IPS DF 6.9 (cell line): ENCODE data around the gene KCNQ1.

ENCODE experiments used
- DNase-seq: peaks from one replicate; pipeline ENCODE4 v3.0.0-alpha.2; 2013; ENCODE audit warnings: low read depth, low spot score
- H3K27ac ChIP-seq: one replicate; pipeline ENCODE4 v1.5.1; 2013; ENCODE audit warnings: low read length, control low read depth
- H3K27me3 ChIP-seq: 2 replicates; pipeline ENCODE4 v1.6.1; 2013; ENCODE audit warnings: mild to moderate bottlenecking, low read length; ENCODE audit not compliant: control insufficient read depth, insufficient read depth
- H3K36me3 ChIP-seq: 2 replicates; pipeline ENCODE4 v1.6.1; 2013; ENCODE audit warnings: low read length; ENCODE audit not compliant: control insufficient read depth, insufficient read depth
- H3K4me1 ChIP-seq: 2 replicates; pipeline ENCODE4 v1.6.1; 2013; ENCODE audit warnings: low read length; ENCODE audit not compliant: control insufficient read depth, insufficient read depth
- H3K4me3 ChIP-seq: 2 replicates; pipeline ENCODE4 v1.5.1; 2013; ENCODE audit warnings: mild to moderate bottlenecking, low read length
- H3K9me3 ChIP-seq: 2 replicates; pipeline ENCODE4 v1.6.1; 2013; ENCODE audit warnings: low read length, inconsistent platforms; ENCODE audit not compliant: control insufficient read depth, insufficient read depth
- WGBS: extraction: QIAGEN DNeasy Blood & Tissue Kit; methylation state at CpG from one replicate; pipeline ENCODE4 v1.1.7; 2013; ENCODE audit warnings: mixed read lengths, missing lambda C conversion rate; ENCODE audit not compliant: insufficient read length, insufficient coverage; 5-methylcytosine and 5-hydroxymethylcytosine counted together

The KCNQ1 gene

GRCh38 chr11:2728128-2728662, 283.4 kb downstream of the KCNQ1 start:
- no peak for DNase-seq
- Histone ChIP-seq H3K27ac (no peak overlapping the region), H3K27me3 (peaks cover 6% of the 10 kb centered on the region), H3K4me1 (no peaks in the 10 kb centered on the region), H3K36me3 (no peaks in the 10 kb centered on the region), H3K4me3 (no peak overlapping the region), H3K9me3 (no peaks in the 10 kb centered on the region; the same call in 1 of the 2 replicates)
- WGBS, result no CpG with 5 or more reads among the region's 17 CpGs

- DNase-seq, result no peak
- no peaks in the 10 kb centered on the region; the same call in 1 of the 2 replicates for H3K9me3 ChIP-seq
- no CpG with 5 or more reads among the region's 18 CpGs for WGBS
Observed at GRCh38 chr11:2728663-2729332, 284.0 kb downstream of the KCNQ1 start.

GRCh38 chr11:2729841-2730240, 285.0 kb downstream of the KCNQ1 start:
- no peaks in the 10 kb centered on the region for H3K36me3 ChIP-seq
- no peak overlapping the region for H3K27ac ChIP-seq
- H3K9me3 ChIP-seq, result no peaks in the 10 kb centered on the region; the same call in 1 of the 2 replicates
- H3K27me3 ChIP-seq, result peaks cover 4% of the 10 kb centered on the region; the same call in 1 of the 2 replicates
- DNase-seq, result no peak
- H3K4me3 ChIP-seq, result no peak overlapping the region
- no peaks in the 10 kb centered on the region for H3K4me1 ChIP-seq
- WGBS, result no CpG with 5 or more reads among the region's 9 CpGs

More at GRCh38 chr11:2728663-2729332, 284.0 kb downstream of the KCNQ1 start:
- H3K27ac ChIP-seq, result no peak overlapping the region
- peaks cover 4% of the 10 kb centered on the region; the same call in 1 of the 2 replicates for H3K27me3 ChIP-seq
- H3K4me1 ChIP-seq, result no peaks in the 10 kb centered on the region
- H3K4me3 ChIP-seq, result no peak overlapping the region
- no peaks in the 10 kb centered on the region for H3K36me3 ChIP-seq

- Histone ChIP-seq H3K4me3 (no peak overlapping the region), H3K4me1 (no peaks in the 10 kb centered on the region), H3K27ac (no peak overlapping the region), H3K27me3 (peaks cover 4% of the 10 kb centered on the region; the same call in 1 of the 2 replicates), H3K36me3 (no peaks in the 10 kb centered on the region), H3K9me3 (no peaks in the 10 kb centered on the region; the same call in 1 of the 2 replicates)
- no peak for DNase-seq
- no CpG with 5 or more reads among the region's 16 CpGs for WGBS
Observed at GRCh38 chr11:2730272-2731129, 285.7 kb downstream of the KCNQ1 start.

- Histone ChIP-seq H3K27ac (no peak overlapping the region), H3K9me3 (no peaks in the 10 kb centered on the region; the same call in 1 of the 2 replicates), H3K36me3 (no peaks in the 10 kb centered on the region), H3K4me1 (no peaks in the 10 kb centered on the region), H3K27me3 (peaks cover 2% of the 10 kb centered on the region; the same call in 1 of the 2 replicates), H3K4me3 (no peak overlapping the region)
- DNase-seq, result no peak
- no CpG with 5 or more reads among the region's 28 CpGs for WGBS
Observed at GRCh38 chr11:2731130-2732125, 286.6 kb downstream of the KCNQ1 start.

- no peak for DNase-seq
- WGBS, result no CpG with 5 or more reads among the region's 32 CpGs
- H3K4me1 ChIP-seq, result no peaks in the 10 kb centered on the region; the same call in 1 of the 2 replicates
- H3K27me3 ChIP-seq, result peaks cover 2% of the 10 kb centered on the region; the same call in 1 of the 2 replicates
- H3K36me3 ChIP-seq, result no peaks in the 10 kb centered on the region
- no peak overlapping the region for H3K4me3 ChIP-seq
- H3K9me3 ChIP-seq, result no peaks in the 10 kb centered on the region; the same call in 1 of the 2 replicates
- H3K27ac ChIP-seq, result no peak overlapping the region
Observed at GRCh38 chr11:2732261-2732939, 287.6 kb downstream of the KCNQ1 start.

- Histone ChIP-seq H3K4me1 (no peaks in the 10 kb centered on the region; the same call in 1 of the 2 replicates), H3K4me3 (no peak overlapping the region)
Observed at GRCh38 chr11:2732940-2733628, 288.3 kb downstream of the KCNQ1 start.

GRCh38 chr11:2734181-2735052, 289.6 kb downstream of the KCNQ1 start:
- DNase-seq, result no peak
- H3K4me3 ChIP-seq, result no peak overlapping the region
- H3K27me3 ChIP-seq, result peaks cover 2% of the 10 kb centered on the region; the same call in 1 of the 2 replicates
- no CpG with 5 or more reads among the region's 32 CpGs for WGBS
- H3K27ac ChIP-seq, result no peak overlapping the region
- H3K36me3 ChIP-seq, result no peaks in the 10 kb centered on the region
- no peaks in the 10 kb centered on the region; the same call in 1 of the 2 replicates for H3K4me1 ChIP-seq
- no peaks in the 10 kb centered on the region for H3K9me3 ChIP-seq

More at GRCh38 chr11:2732940-2733628, 288.3 kb downstream of the KCNQ1 start:
- no CpG with 5 or more reads among the region's 12 CpGs for WGBS
- peaks cover 2% of the 10 kb centered on the region; the same call in 1 of the 2 replicates for H3K27me3 ChIP-seq
- H3K36me3 ChIP-seq, result no peaks in the 10 kb centered on the region
- DNase-seq, result no peak
- H3K9me3 ChIP-seq, result no peaks in the 10 kb centered on the region
- no peak overlapping the region for H3K27ac ChIP-seq
